H9 (cell line): ENCODE data around the gene CD58. TPM values are rescaled to one million over a fixed set of nuclear protein-coding genes. Genes with fewer than 3 reads are reported as not detected.
"Not testable (repeated sequence)": the region's sequence is repeated elsewhere in the genome, so short reads cannot be mapped to it uniquely, and the experiment has no call there.

Experiments used
- DNase-seq: peaks from one replicate; pipeline ENCODE4 v3.0.0-alpha.2; 2017
- H2AFZ ChIP-seq: one replicate; pipeline ENCODE4 v1.6.1; 2013; ENCODE audit warnings: mild to moderate bottlenecking, low read length, control low read depth, moderate library complexity
- H2AK5ac ChIP-seq: 2 replicates; pipeline ENCODE4 v1.6.1; 2013; ENCODE audit warnings: low read length, control low read depth, mixed read lengths; ENCODE audit not compliant: insufficient read length
- H2BK120ac ChIP-seq: one replicate; pipeline ENCODE4 v1.6.1; 2013; ENCODE audit warnings: low read depth, mild to moderate bottlenecking, low read length, control low read depth, inconsistent platforms; ENCODE audit not compliant: poor library complexity, severe bottlenecking
- H2BK12ac ChIP-seq: 2 replicates; pipeline ENCODE4 v1.6.1; 2013; ENCODE audit warnings: low read length, control low read depth, mixed read lengths, low read depth; ENCODE audit not compliant: insufficient read length
- H2BK15ac ChIP-seq: 2 replicates; pipeline ENCODE4 v1.6.1; 2013; ENCODE audit warnings: low read depth, low read length, control low read depth
- H2BK20ac ChIP-seq: one replicate; pipeline ENCODE4 v1.6.1; 2013; ENCODE audit warnings: low read depth, mild to moderate bottlenecking, low read length, control low read depth, inconsistent platforms; ENCODE audit not compliant: poor library complexity, severe bottlenecking
- H2BK5ac ChIP-seq: 2 replicates; pipeline ENCODE4 v1.6.1; 2013; ENCODE audit warnings: low read length, control low read depth, mixed read lengths; ENCODE audit not compliant: insufficient read length
- H3K14ac ChIP-seq: 2 replicates; pipeline ENCODE4 v1.6.1; 2013; ENCODE audit warnings: low read length, control low read depth; ENCODE audit not compliant: insufficient read depth
- H3K18ac ChIP-seq: 2 replicates; pipeline ENCODE4 v1.6.1; 2013; ENCODE audit warnings: low read depth, mild to moderate bottlenecking, mixed read lengths, low read length, control low read depth; ENCODE audit not compliant: insufficient read length
- H3K23ac ChIP-seq: 2 replicates; pipeline ENCODE4 v1.6.1; 2013; ENCODE audit warnings: low read length, control low read depth, mixed read lengths, low read depth; ENCODE audit not compliant: insufficient read length
- H3K23me2 ChIP-seq: 2 replicates; pipeline ENCODE4 v1.6.1; 2013; ENCODE audit warnings: low read depth, mild to moderate bottlenecking, mixed read lengths, low read length, control low read depth; ENCODE audit not compliant: insufficient read length, poor library complexity, severe bottlenecking
- H3K27ac ChIP-seq: 2 replicates; pipeline ENCODE4 v1.5.1; 2013; ENCODE audit warnings: low read length, control low read depth, mixed read lengths, low read depth; ENCODE audit not compliant: insufficient read length
- H3K27me3 ChIP-seq: 2 replicates; pipeline ENCODE4 v1.6.1; 2013; ENCODE audit warnings: low read length, control low read depth, inconsistent platforms; ENCODE audit not compliant: insufficient read depth
- H3K4ac ChIP-seq: 2 replicates; pipeline ENCODE4 v1.6.1; 2013; ENCODE audit warnings: low read depth, mild to moderate bottlenecking, control low read depth, inconsistent platforms, low read length, moderate library complexity
- H3K4me1 ChIP-seq: 2 replicates; pipeline ENCODE4 v1.6.1; 2013; ENCODE audit warnings: low read length, control low read depth, inconsistent platforms; ENCODE audit not compliant: insufficient read depth
- H3K4me2 ChIP-seq: 2 replicates; pipeline ENCODE4 v1.6.1; 2013; ENCODE audit warnings: low read length, control low read depth, mixed read lengths; ENCODE audit not compliant: insufficient read length, insufficient read depth
- H3K56ac ChIP-seq: 2 replicates; pipeline ENCODE4 v1.6.1; 2013; ENCODE audit warnings: low read depth, mild to moderate bottlenecking, mixed read lengths, low read length, control low read depth; ENCODE audit not compliant: insufficient read length
- H3K79me1 ChIP-seq: 2 replicates; pipeline ENCODE4 v1.6.1; 2013; ENCODE audit warnings: low read depth, mild to moderate bottlenecking, moderate library complexity, low read length, control low read depth, inconsistent platforms; ENCODE audit not compliant: insufficient read depth, poor library complexity, severe bottlenecking
- H3K79me2 ChIP-seq: 2 replicates; pipeline ENCODE4 v1.6.1; 2013; ENCODE audit warnings: low read length, control low read depth, inconsistent platforms; ENCODE audit not compliant: insufficient read depth
- H3K9ac ChIP-seq: 2 replicates; pipeline ENCODE4 v1.6.1; 2013; ENCODE audit warnings: low read length, control low read depth, mixed read lengths; ENCODE audit not compliant: insufficient read length; ENCODE audit errors: extremely low read depth
- H3K9me3 ChIP-seq: one replicate; pipeline ENCODE4 v1.6.1; 2013; ENCODE audit warnings: low read depth, low read length, inconsistent platforms; ENCODE audit not compliant: control insufficient read depth
- H3T11ph ChIP-seq: one replicate; pipeline ENCODE4 v1.6.1; 2013; ENCODE audit warnings: mild to moderate bottlenecking, low read length, control low read depth, inconsistent platforms
- H4K20me1 ChIP-seq: one replicate; pipeline ENCODE4 v1.6.1; 2013; ENCODE audit not compliant: control insufficient read depth, insufficient read length, insufficient read depth
- H4K5ac ChIP-seq: 2 replicates; pipeline ENCODE4 v1.6.1; 2013; ENCODE audit warnings: low read depth, mild to moderate bottlenecking, mixed read lengths, low read length, control low read depth; ENCODE audit not compliant: insufficient read length
- H4K8ac ChIP-seq: replicated peaks from 2 replicates; pipeline ENCODE4 v1.6.1; 2013; ENCODE audit warnings: low read length, control low read depth, mixed read lengths, low read depth; ENCODE audit not compliant: insufficient read length
- H4K91ac ChIP-seq: 2 replicates; pipeline ENCODE4 v1.6.1; 2013; ENCODE audit warnings: low read depth, mild to moderate bottlenecking, moderate library complexity, mixed read lengths, low read length, control low read depth; ENCODE audit not compliant: insufficient read length
- H3K27ac Mint-ChIP-seq, 3 experiments: 2 replicates in 2 of 3; 3 replicates in 1 of 3; pipeline ENCODE4 v1.8.0; 2020 to 2021; ENCODE audit warnings: mixed read lengths in 3 of 3, mild to moderate bottlenecking in 1 of 3, moderate library complexity in 1 of 3
- H3K27me3 Mint-ChIP-seq: 2 replicates; pipeline ENCODE4 v1.8.0; 2021; ENCODE audit warnings: low read depth, mild to moderate bottlenecking, moderate library complexity, mixed read lengths
- H3K36me3 Mint-ChIP-seq, 3 experiments: 2 replicates in 2 of 3; 3 replicates in 1 of 3; pipeline ENCODE4 v1.8.0; 2020 to 2021; ENCODE audit warnings: low read depth in 3 of 3, mixed read lengths in 3 of 3; ENCODE audit not compliant: insufficient read depth in 1 of 3
- H3K4me1 Mint-ChIP-seq, 2 experiments: 2 replicates each; pipeline ENCODE4 v1.8.0; 2020; ENCODE audit warnings: mixed read lengths in 2 of 2
- H3K4me3 Mint-ChIP-seq, 2 experiments: 2 replicates in 1 of 2; 3 replicates in 1 of 2; pipeline ENCODE4 v1.8.0; 2020 to 2021; ENCODE audit warnings: mild to moderate bottlenecking in 2 of 2, mixed read lengths in 2 of 2, moderate library complexity in 1 of 2
- H3K9me3 Mint-ChIP-seq, 2 experiments: 2 replicates in 1 of 2; 3 replicates in 1 of 2; pipeline ENCODE4 v1.8.0; 2020; ENCODE audit warnings: mild to moderate bottlenecking in 2 of 2, mixed read lengths in 2 of 2, moderate library complexity in 1 of 2
- WGBS: extraction: QIAGEN DNeasy Blood & Tissue Kit; methylation state at CpG from one replicate; pipeline ENCODE4 v1.1.7; 2013; ENCODE audit warnings: missing lambda C conversion rate, low lambda C conversion rate, mixed read lengths; ENCODE audit not compliant: insufficient read length; ENCODE audit errors: extremely low coverage; 5-methylcytosine and 5-hydroxymethylcytosine counted together
- total RNA-seq: library from RNA; stranded (reverse); gene quantifications from 2 replicates; pipeline ENCODE4 v1.2.1, GENCODE V29; 2021

The CD58 gene
- total RNA-seq, 1 experiment from 2014 or later, result 4.3 TPM

DNA sequence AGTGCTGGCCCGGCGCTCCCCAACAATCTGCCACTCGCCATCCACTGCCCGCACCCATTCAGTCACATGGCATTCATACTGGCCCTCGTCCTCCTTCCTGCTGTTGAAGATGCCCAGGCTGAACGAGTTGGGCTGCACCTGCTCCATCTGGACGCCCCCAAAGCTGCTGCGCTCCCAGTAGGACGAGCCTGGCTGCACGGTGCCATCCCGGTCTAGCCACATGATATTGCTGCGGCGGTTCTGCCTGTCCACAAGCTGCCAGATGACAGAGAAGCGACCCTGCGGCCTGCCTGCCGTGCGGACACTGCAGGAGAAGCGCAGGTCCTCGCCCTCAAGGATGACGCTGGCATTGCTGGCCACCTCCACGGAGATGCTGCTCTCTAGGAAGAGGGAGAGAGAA is 32.8 kb upstream of the CD58 start:
- not testable (repeated sequence) for H3K79me2 ChIP-seq, H2AK5ac ChIP-seq, H3K27ac ChIP-seq, H3K9me3 ChIP-seq, H3K14ac ChIP-seq, H3K9ac ChIP-seq, H4K8ac ChIP-seq, H3K23ac ChIP-seq, H3K23me2 ChIP-seq, H3K4me2 ChIP-seq, H3K56ac ChIP-seq, H2BK12ac ChIP-seq, H3K9me3 Mint-ChIP-seq, H3K4me3 Mint-ChIP-seq, H2BK15ac ChIP-seq, H3K79me1 ChIP-seq, DNase-seq, H2BK5ac ChIP-seq, H2BK20ac ChIP-seq, H3K18ac ChIP-seq, H4K91ac ChIP-seq, H4K5ac ChIP-seq, H3K27me3 Mint-ChIP-seq, H4K20me1 ChIP-seq, H2AFZ ChIP-seq, H2BK120ac ChIP-seq, H3T11ph ChIP-seq, H3K27me3 ChIP-seq, H3K4ac ChIP-seq, H3K4me1 ChIP-seq
- WGBS, result no CpG with 5 or more reads among the region's 21 CpGs
- Mint-ChIP-seq H3K36me3 (peaks cover 1 to 13% (median 3%) of the 10 kb centered on the region in 3 experiments; a peak in 4 of 7 replicates), H3K27ac (peak overlapping the region in 2 of 3 experiments; percentile 24 to 55; a peak in 1 of 7 replicates), H3K4me1 (peaks cover 25 to 40% of the 10 kb centered on the region in 2 experiments)

DNA sequence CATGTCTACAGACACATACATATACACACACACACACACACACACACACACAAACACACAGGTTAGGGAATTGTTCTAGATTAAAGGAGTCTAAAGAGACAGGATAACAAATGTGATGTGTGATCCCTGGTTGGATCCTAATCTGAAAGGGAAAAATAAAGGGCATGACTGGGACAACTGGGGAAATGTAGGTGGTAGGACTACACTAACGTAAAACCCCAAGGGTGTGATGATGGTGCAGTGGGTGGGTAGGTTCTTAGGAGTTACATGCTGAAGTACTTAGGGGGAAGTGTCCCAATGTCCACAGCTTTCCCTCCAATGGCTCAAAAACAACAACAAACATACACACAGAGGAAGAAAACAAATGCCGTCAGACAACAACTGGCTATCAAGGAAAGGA is 28.5 kb upstream of the CD58 start:
- no CpG with 5 or more reads among the region's 2 CpGs for WGBS
- H4K5ac ChIP-seq, H3K9me3 Mint-ChIP-seq: not testable (repeated sequence)

More for the DNA sequence above, 28.5 kb upstream of the CD58 start:
- H3K27me3 ChIP-seq, H3T11ph ChIP-seq, H3K4me2 ChIP-seq, H3K56ac ChIP-seq, H3K9me3 ChIP-seq, H3K27me3 Mint-ChIP-seq, DNase-seq, H3K23me2 ChIP-seq, H3K79me1 ChIP-seq, H3K27ac Mint-ChIP-seq, H2BK20ac ChIP-seq, H4K20me1 ChIP-seq, H4K8ac ChIP-seq, H3K4ac ChIP-seq, H2BK120ac ChIP-seq, H2BK5ac ChIP-seq, H3K14ac ChIP-seq, H2AK5ac ChIP-seq, H3K4me1 ChIP-seq, H2BK12ac ChIP-seq, H3K18ac ChIP-seq, H3K9ac ChIP-seq, H3K23ac ChIP-seq, H4K91ac ChIP-seq, H3K79me2 ChIP-seq, H2AFZ ChIP-seq, H3K4me3 Mint-ChIP-seq, H2BK15ac ChIP-seq, H3K27ac ChIP-seq: not testable (repeated sequence)
- Mint-ChIP-seq H3K4me1 (peaks cover 13 to 17% of the 10 kb centered on the region in 2 experiments), H3K36me3 (peaks cover 1 to 13% (median 3%) of the 10 kb centered on the region in 3 experiments; a peak in 3 of 7 replicates)
